ENCODE data around the gene RTN1.

- no peak for TF ChIP-seq EZH2 (IDR thresholded peaks at IDR 0.05; ENCODE audit: low read depth, unreplicated experiment)
- TF ChIP-seq, protein P1, sequence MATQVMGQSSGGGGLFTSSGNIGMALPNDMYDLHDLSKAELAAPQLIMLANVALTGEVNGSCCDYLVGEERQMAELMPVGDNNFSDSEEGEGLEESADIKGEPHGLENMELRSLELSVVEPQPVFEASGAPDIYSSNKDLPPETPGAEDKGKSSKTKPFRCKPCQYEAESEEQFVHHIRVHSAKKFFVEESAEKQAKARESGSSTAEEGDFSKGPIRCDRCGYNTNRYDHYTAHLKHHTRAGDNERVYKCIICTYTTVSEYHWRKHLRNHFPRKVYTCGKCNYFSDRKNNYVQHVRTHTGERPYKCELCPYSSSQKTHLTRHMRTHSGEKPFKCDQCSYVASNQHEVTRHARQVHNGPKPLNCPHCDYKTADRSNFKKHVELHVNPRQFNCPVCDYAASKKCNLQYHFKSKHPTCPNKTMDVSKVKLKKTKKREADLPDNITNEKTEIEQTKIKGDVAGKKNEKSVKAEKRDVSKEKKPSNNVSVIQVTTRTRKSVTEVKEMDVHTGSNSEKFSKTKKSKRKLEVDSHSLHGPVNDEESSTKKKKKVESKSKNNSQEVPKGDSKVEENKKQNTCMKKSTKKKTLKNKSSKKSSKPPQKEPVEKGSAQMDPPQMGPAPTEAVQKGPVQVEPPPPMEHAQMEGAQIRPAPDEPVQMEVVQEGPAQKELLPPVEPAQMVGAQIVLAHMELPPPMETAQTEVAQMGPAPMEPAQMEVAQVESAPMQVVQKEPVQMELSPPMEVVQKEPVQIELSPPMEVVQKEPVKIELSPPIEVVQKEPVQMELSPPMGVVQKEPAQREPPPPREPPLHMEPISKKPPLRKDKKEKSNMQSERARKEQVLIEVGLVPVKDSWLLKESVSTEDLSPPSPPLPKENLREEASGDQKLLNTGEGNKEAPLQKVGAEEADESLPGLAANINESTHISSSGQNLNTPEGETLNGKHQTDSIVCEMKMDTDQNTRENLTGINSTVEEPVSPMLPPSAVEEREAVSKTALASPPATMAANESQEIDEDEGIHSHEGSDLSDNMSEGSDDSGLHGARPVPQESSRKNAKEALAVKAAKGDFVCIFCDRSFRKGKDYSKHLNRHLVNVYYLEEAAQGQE (IDR thresholded peaks at IDR 0.05; ENCODE audit: unreplicated experiment), result no peak
- no peak for TF ChIP-seq POLR2AphosphoS5 (IDR thresholded peaks at IDR 0.05; ENCODE audit: low read depth)
- TF ChIP-seq, protein P2, sequence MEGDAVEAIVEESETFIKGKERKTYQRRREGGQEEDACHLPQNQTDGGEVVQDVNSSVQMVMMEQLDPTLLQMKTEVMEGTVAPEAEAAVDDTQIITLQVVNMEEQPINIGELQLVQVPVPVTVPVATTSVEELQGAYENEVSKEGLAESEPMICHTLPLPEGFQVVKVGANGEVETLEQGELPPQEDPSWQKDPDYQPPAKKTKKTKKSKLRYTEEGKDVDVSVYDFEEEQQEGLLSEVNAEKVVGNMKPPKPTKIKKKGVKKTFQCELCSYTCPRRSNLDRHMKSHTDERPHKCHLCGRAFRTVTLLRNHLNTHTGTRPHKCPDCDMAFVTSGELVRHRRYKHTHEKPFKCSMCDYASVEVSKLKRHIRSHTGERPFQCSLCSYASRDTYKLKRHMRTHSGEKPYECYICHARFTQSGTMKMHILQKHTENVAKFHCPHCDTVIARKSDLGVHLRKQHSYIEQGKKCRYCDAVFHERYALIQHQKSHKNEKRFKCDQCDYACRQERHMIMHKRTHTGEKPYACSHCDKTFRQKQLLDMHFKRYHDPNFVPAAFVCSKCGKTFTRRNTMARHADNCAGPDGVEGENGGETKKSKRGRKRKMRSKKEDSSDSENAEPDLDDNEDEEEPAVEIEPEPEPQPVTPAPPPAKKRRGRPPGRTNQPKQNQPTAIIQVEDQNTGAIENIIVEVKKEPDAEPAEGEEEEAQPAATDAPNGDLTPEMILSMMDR (conservative IDR thresholded peaks at IDR 0.05; ENCODE audit: low read depth in 2 of 2), result no peak
- no peak for TF ChIP-seq NANOG (IDR thresholded peaks at IDR 0.05; ENCODE audit: borderline replicate concordance)
- no peak for TF ChIP-seq EZH2phosphoT487 (IDR thresholded peaks at IDR 0.05; ENCODE audit: unreplicated experiment)
- TF ChIP-seq, protein P3, sequence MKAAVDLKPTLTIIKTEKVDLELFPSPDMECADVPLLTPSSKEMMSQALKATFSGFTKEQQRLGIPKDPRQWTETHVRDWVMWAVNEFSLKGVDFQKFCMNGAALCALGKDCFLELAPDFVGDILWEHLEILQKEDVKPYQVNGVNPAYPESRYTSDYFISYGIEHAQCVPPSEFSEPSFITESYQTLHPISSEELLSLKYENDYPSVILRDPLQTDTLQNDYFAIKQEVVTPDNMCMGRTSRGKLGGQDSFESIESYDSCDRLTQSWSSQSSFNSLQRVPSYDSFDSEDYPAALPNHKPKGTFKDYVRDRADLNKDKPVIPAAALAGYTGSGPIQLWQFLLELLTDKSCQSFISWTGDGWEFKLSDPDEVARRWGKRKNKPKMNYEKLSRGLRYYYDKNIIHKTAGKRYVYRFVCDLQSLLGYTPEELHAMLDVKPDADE (IDR thresholded peaks at IDR 0.05), result no peak
- TF ChIP-seq ZNF114 (CRISPR knock-in tag; IDR thresholded peaks at IDR 0.05), result no peak
- TF ChIP-seq STAT1 (IDR thresholded peaks at IDR 0.05; ENCODE audit: unreplicated experiment), result no peak
- no peak for TF ChIP-seq JUNB (IDR thresholded peaks at IDR 0.05; ENCODE audit: unreplicated experiment)
- no peak for TF ChIP-seq CREB1 (CRISPR knock-in tag; IDR thresholded peaks at IDR 0.05; ENCODE audit: low read depth)
- TF ChIP-seq ZNF331 (CRISPR knock-in tag; IDR thresholded peaks at IDR 0.05; ENCODE audit: low read depth), result no peak
Observed at GRCh38 chr14:59751578-59751977, 119.0 kb downstream of the RTN1 start.
